Measurements from ENCODE around the gene OSTN. TPM values are rescaled to one million over a fixed set of nuclear protein-coding genes. Genes with fewer than 3 reads are reported as not detected.

The OSTN gene
- total and polyA plus RNA-seq, 9 of the 15 experiments (the other 6 are each of a cell fraction or from before 2014, with no cell fraction given), result not detected

DNA sequence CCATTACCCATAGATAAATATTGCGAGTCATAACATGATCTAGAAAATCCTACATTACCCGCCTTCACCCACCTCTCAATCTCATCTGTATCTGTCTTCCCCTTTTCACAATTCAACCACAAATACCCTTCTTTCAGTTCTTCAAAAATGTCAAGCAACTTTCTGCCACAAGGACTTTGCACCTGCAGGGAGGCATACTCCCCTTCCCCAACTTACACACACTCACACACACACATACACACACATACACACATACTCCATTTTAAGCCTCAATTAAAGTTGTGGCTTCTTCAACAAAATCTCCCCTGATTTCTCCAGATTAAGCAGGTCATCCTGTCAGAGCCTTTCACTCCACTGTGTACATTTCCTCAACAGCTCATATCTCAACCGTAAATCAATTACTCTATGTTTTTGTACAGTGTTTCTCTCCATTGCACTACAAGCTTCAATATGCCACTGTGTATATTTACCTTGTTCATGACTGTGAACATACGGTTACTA, 97.0 kb downstream of the OSTN start (continued):
- no peak for TF ChIP-seq CHD7 (IDR thresholded peaks at IDR 0.05; ENCODE audit: low read depth, low read length)

All from K562 (cell line).